KMS-11 (cell line): ENCODE data around the gene KLHL29.

Source experiments
- H2AFZ ChIP-seq: fragments of 200-600 bp; sonication (generic); 2 replicates; pipeline ENCODE4 v1.6.1; 2016; ENCODE audit warnings: antibody characterized with exemption, mixed run types, low read depth
- H3K27ac ChIP-seq: fragments of 200-600 bp; sonication (generic); 2 replicates; pipeline ENCODE4 v1.6.1; 2016; ENCODE audit warnings: mild to moderate bottlenecking, mixed run types
- H3K27me3 ChIP-seq: fragments of 200-600 bp; sonication (generic); 2 replicates; pipeline ENCODE4 v1.6.1; 2017; ENCODE audit warnings: mild to moderate bottlenecking, low read depth, mixed run types, moderate library complexity; ENCODE audit not compliant: insufficient read depth
- H3K36me3 ChIP-seq: fragments of 200-600 bp; sonication (generic); 2 replicates; pipeline ENCODE4 v1.6.1; 2017; ENCODE audit warnings: mild to moderate bottlenecking, mixed run types; ENCODE audit not compliant: insufficient read depth
- H3K4me1 ChIP-seq: fragments of 200-600 bp; sonication (generic); 2 replicates; pipeline ENCODE4 v1.6.1; 2016; ENCODE audit warnings: mild to moderate bottlenecking, low read depth, mixed run types; ENCODE audit not compliant: poor library complexity, severe bottlenecking
- H3K4me2 ChIP-seq: fragments of 200-600 bp; sonication (generic); 2 replicates; pipeline ENCODE4 v1.7.0; 2016; ENCODE audit warnings: mild to moderate bottlenecking, mixed run types
- H3K4me3 ChIP-seq: fragments of 200-600 bp; sonication (generic); IDR thresholded peaks from 2 replicates; pipeline ENCODE4 v1.6.1; 2017; ENCODE audit warnings: low read depth, low read length, mixed read lengths; ENCODE audit not compliant: insufficient read depth
- H3K79me2 ChIP-seq: fragments of 200-600 bp; sonication (generic); 2 replicates; pipeline ENCODE4 v1.6.1; 2016; ENCODE audit warnings: low read depth, mixed run types; ENCODE audit not compliant: insufficient read depth
- H3K9ac ChIP-seq: fragments of 200-600 bp; sonication (generic); 2 replicates; pipeline ENCODE4 v1.6.1; 2016; ENCODE audit warnings: mild to moderate bottlenecking, mixed run types
- H4K20me1 ChIP-seq: fragments of 200-600 bp; sonication (generic); 2 replicates; pipeline ENCODE4 v1.6.1; 2016; ENCODE audit warnings: mild to moderate bottlenecking, mixed run types; ENCODE audit not compliant: insufficient read depth
- TF ChIP-seq, protein P1 (sequence below): fragments of 200-600 bp; sonication (generic); conservative IDR thresholded peaks from 2 replicates; pipeline ENCODE4 v1.6.1; 2017; ENCODE audit warnings: low read depth, mild to moderate bottlenecking, antibody characterized with exemption, low read length, moderate library complexity, mixed read lengths

KLHL29 gene

GRCh38 chr2:23590241-23590869 lies 205.4 kb downstream of the KLHL29 start:
- H3K4me1 ChIP-seq = no peaks in the 10 kb centered on the region
- H3K27me3 ChIP-seq = no peaks in the 10 kb centered on the region
- H3K4me3 ChIP-seq = no peak overlapping the region
- no peak overlapping the region for H3K4me2 ChIP-seq
- H2AFZ ChIP-seq = no peak overlapping the region
- no peaks in the 10 kb centered on the region for H3K36me3 ChIP-seq
- no peak overlapping the region for H3K9ac ChIP-seq
- no peaks in the 10 kb centered on the region for H4K20me1 ChIP-seq
- TF ChIP-seq, protein P1, sequence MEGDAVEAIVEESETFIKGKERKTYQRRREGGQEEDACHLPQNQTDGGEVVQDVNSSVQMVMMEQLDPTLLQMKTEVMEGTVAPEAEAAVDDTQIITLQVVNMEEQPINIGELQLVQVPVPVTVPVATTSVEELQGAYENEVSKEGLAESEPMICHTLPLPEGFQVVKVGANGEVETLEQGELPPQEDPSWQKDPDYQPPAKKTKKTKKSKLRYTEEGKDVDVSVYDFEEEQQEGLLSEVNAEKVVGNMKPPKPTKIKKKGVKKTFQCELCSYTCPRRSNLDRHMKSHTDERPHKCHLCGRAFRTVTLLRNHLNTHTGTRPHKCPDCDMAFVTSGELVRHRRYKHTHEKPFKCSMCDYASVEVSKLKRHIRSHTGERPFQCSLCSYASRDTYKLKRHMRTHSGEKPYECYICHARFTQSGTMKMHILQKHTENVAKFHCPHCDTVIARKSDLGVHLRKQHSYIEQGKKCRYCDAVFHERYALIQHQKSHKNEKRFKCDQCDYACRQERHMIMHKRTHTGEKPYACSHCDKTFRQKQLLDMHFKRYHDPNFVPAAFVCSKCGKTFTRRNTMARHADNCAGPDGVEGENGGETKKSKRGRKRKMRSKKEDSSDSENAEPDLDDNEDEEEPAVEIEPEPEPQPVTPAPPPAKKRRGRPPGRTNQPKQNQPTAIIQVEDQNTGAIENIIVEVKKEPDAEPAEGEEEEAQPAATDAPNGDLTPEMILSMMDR = no peak
- no peaks in the 10 kb centered on the region for H3K79me2 ChIP-seq
- no peak overlapping the region for H3K27ac ChIP-seq

GRCh38 chr2:23591111-23591510 lies 206.1 kb downstream of the KLHL29 start:
- Histone ChIP-seq H3K79me2 (no peaks in the 10 kb centered on the region), H3K27ac (no peak overlapping the region), H2AFZ (no peak overlapping the region), H3K36me3 (no peaks in the 10 kb centered on the region), H4K20me1 (no peaks in the 10 kb centered on the region), H3K9ac (no peak overlapping the region), H3K4me3 (no peak overlapping the region), H3K4me2 (no peak overlapping the region), H3K4me1 (no peaks in the 10 kb centered on the region), H3K27me3 (no peaks in the 10 kb centered on the region)
- TF ChIP-seq, protein P1 = no peak

GRCh38 chr2:23592061-23592685 lies 207.2 kb downstream of the KLHL29 start:
- Histone ChIP-seq H3K27me3 (no peaks in the 10 kb centered on the region), H3K36me3 (no peaks in the 10 kb centered on the region), H3K4me1 (no peaks in the 10 kb centered on the region), H3K79me2 (no peaks in the 10 kb centered on the region), H2AFZ (no peak overlapping the region), H4K20me1 (no peaks in the 10 kb centered on the region), H3K9ac (no peak overlapping the region), H3K27ac (no peak overlapping the region), H3K4me3 (no peak overlapping the region), H3K4me2 (no peak overlapping the region)
- TF ChIP-seq, protein P1 = no peak

- Histone ChIP-seq H3K4me2 (no peak overlapping the region), H3K4me3 (no peak overlapping the region), H3K36me3 (no peaks in the 10 kb centered on the region), H3K4me1 (no peaks in the 10 kb centered on the region), H3K27me3 (no peaks in the 10 kb centered on the region), H3K27ac (no peak overlapping the region), H3K9ac (no peak overlapping the region), H3K79me2 (no peaks in the 10 kb centered on the region), H4K20me1 (no peaks in the 10 kb centered on the region), H2AFZ (no peak overlapping the region)
- TF ChIP-seq, protein P1 = no peak
Measured at GRCh38 chr2:23592898-23593751, 208.1 kb downstream of the KLHL29 start.
